Stimulated activated memory B cell treated with anti-CD40 and anti-IgM and Interleukin-4, amounts not matched to agents 10 μg/mL and 1 μg/mL and 100 μg/mL, for 72 hours (primary cell): ENCODE measurements around the gene PLEKHM1.

Experiments
- ATAC-seq: fragments of 150-1000 bp; cut with Tn5 transposase; 2 replicates; pipeline ENCODE4 v1.10.0; 2021
- H3K27ac Mint-ChIP-seq: one replicate; pipeline ENCODE4 v1.8.0; 2022; ENCODE audit warnings: mild to moderate bottlenecking, mixed read lengths
- H3K27me3 Mint-ChIP-seq: one replicate; pipeline ENCODE4 v1.8.0; 2022; ENCODE audit warnings: mixed read lengths
- H3K36me3 Mint-ChIP-seq: one replicate; pipeline ENCODE4 v1.8.0; 2022; ENCODE audit warnings: mixed read lengths
- H3K4me1 Mint-ChIP-seq: one replicate; pipeline ENCODE4 v1.8.0; 2022; ENCODE audit warnings: mixed read lengths
- H3K4me3 Mint-ChIP-seq: one replicate; pipeline ENCODE4 v1.8.0; 2022; ENCODE audit warnings: mild to moderate bottlenecking, moderate library complexity, mixed read lengths
- H3K9me3 Mint-ChIP-seq: one replicate; pipeline ENCODE4 v1.8.0; 2022; ENCODE audit warnings: mixed read lengths

Gene PLEKHM1

DNA sequence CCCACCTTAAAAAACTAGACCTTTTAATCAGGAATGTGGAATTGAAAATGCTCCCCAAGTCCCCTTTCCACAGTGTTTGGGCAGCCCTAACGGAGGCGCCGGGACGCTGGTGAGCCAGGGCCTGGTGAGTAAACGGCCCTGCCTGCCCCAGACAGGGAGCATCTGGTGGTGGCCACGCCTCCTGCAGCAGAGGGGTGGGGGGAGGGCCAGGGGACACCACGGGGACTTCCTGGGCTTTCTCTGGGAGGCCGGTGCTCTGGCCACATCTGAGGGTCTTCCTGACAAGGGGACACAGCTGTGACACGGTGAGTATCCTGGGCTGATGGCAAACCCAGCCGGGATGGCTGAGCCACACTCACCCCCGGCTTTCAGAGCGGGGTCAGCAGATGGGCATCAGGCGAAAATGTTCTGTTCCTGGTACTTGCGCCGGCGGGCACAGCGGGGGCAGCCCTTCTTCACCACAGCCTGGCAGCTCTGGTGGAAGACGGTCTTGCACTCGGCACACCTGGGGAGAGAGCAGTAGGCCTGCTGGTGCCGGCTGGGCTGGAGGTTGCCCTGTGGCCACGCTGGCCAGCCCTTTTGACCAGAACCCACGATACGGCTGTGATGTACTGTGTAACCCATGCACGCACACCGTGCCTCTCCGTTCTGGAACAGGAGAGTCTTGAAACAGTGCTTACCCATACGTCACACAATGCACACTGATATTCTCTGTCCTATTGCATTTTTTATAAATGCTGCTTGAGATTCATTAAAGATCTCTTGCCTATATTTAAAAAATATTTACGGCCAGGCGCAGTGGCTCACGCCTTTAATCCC is 52.8 kb downstream of the PLEKHM1 start:
- no peak for ATAC-seq
- Mint-ChIP-seq H3K4me3 (no peak overlapping the region), H3K27ac (no peak overlapping the region), H3K4me1 (peaks cover 33% of the 10 kb centered on the region), H3K36me3 (peaks cover 14% of the 10 kb centered on the region), H3K9me3 (no peaks in the 10 kb centered on the region), H3K27me3 (no peaks in the 10 kb centered on the region)

DNA sequence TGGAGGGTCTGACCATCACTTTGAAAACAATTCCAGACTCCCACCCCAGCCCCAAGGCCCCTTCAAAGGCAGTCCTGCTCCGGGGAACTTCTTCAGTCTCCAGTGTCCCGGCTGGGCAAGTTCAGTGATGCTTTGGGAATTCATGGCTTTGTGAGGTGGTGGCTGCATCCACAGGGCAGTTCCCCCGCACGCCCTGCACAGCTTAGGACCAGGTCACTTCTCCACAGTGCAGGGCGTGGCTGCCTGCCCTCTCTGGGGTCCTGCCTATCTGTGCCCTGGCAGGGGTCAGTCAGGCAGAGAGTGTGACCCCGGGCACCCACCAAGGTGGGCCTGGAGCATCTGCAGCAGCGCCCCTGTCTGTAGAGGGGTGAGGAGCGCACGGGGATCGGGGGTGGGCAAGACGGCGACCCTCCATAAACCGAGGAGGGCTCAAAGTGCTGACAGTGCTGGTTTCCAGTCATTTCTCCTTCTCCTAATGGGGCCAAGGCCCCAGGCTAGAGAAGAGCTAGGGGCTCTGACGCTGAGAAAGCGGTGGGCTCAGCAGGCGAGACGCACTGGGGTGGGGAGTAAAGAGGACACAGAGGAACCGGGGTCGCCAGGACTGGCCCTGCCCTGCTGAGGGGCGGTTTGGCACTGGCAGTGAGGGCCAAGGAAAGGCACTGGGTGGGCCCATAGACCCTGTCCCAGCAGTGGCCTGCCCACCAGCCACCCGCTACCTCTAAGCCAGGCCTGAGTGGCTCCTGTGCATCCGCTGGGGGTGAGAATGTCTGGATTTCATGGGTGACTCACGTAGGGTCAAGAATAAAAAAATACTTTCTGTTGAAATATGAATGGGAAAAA is 53.7 kb downstream of the PLEKHM1 start:
- peaks cover 32% of the 10 kb centered on the region for H3K4me1 Mint-ChIP-seq
- peaks cover 14% of the 10 kb centered on the region for H3K36me3 Mint-ChIP-seq
- H3K27me3 Mint-ChIP-seq: no peaks in the 10 kb centered on the region
- H3K9me3 Mint-ChIP-seq: no peaks in the 10 kb centered on the region
- H3K27ac Mint-ChIP-seq: no peak overlapping the region
- no peak overlapping the region for H3K4me3 Mint-ChIP-seq
- ATAC-seq: no peak

DNA sequence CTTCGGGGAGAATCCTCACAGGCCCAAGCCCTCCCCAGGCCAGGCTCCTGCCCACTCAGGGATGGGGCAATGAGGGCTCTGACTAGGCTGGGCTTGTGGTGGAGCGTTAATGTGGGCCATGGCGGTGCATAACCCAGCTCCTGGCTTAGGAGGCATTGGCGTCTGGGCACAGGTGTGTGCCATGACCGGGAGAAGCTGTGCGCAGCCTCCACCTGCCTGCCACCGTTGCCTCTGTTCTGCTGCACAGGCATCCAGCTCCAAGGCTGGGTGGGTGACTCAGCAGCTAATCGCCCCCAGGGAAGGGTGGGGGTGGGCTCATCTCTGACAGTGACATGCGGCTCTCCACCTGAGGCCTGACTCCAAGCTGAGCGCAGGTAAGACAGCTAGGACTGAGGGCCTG is 54.4 kb downstream of the PLEKHM1 start:
- peaks cover 14% of the 10 kb centered on the region for H3K36me3 Mint-ChIP-seq
- H3K27me3 Mint-ChIP-seq: no peaks in the 10 kb centered on the region
- peaks cover 30% of the 10 kb centered on the region for H3K4me1 Mint-ChIP-seq
- no peak overlapping the region for H3K4me3 Mint-ChIP-seq
- ATAC-seq: no peak
- no peaks in the 10 kb centered on the region for H3K9me3 Mint-ChIP-seq
- H3K27ac Mint-ChIP-seq: no peak overlapping the region

DNA sequence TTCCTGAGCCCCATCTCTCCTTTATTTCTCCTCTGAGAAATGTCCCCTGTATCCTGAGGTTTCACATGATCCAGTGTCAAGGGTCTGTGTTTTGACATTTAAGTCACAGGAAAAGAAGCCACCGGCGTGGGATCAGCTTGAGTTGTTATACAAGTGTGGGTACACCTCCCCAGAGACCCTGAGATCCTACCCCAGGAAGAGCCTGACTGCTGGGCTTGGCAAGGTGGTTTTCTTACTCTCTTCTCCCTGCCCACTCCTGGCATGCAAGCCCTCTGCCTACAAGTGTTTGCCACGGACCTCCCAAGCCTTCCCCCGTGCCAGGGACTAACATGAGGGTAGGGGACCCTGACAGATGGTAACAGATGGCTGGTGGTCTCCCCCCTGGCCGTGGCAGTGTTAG is 55.0 kb downstream of the PLEKHM1 start:
- ATAC-seq: no peak
- H3K9me3 Mint-ChIP-seq: no peaks in the 10 kb centered on the region
- H3K4me1 Mint-ChIP-seq: peaks cover 30% of the 10 kb centered on the region
- H3K4me3 Mint-ChIP-seq: no peak overlapping the region
- H3K27me3 Mint-ChIP-seq: no peaks in the 10 kb centered on the region
- peaks cover 14% of the 10 kb centered on the region for H3K36me3 Mint-ChIP-seq
- peak overlapping the region; percentile 37 for H3K27ac Mint-ChIP-seq

DNA sequence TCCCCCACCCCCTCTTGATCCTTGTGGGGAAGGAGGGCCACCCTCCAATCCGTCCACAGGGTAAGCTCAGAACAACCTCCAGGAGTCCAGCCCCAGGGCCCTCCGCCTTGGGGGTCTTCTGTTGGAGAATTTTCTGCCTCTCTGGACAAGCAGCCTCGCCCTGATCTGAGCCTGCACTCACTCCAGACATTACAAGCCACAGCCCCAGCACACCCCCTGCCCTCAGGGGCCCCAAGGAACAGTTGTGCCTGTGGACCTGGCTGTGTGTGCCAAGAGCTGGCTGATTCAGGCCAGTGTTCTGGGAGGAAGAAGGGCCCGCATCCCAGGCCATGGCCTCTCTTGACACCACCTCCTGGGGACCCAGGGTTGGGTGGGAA is 57.4 kb downstream of the PLEKHM1 start:
- Mint-ChIP-seq H3K4me1 (peaks cover 36% of the 10 kb centered on the region), H3K27ac (no peak overlapping the region), H3K9me3 (no peaks in the 10 kb centered on the region), H3K36me3 (peaks cover 14% of the 10 kb centered on the region), H3K27me3 (no peaks in the 10 kb centered on the region), H3K4me3 (peak overlapping the region; percentile 61)
- ATAC-seq: no peak

DNA sequence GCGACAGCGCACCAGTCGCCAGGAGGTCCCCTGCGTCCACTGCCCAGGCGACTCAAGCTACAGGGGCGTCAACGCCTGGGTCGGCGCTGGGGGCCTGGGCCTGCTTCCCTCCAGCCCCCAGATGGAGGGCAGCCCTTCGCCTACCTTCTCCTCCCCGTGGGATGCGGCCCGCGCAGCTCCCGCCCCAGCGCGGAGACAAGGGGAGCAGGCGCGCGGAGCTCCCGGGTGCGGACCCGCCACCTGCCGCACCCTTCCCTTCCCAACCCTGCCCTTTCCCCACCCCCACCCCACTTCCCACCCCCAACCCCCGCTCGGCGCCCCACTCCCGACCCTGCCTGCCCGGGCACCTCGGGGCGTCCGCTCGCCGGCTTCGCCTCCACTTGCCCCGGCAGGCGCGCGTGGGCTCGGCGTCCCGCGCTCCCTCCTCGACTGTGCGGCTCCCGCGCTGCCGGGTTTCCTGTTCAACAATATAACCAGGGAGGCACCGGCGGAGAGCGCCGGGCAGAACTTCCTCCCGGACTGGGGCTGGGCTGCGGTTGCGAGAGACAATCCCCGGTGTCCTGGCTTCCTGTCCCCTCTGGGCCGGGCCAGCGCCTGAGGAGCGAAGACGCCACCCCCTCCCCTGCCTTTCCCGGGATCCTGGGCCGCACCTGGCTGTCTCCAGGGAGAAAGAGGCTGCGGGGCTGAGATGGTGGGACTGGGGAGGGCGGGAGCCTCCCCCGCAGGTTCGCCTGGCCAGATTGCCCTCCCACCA is 57.9 kb downstream of the PLEKHM1 start, which contains the start of gene ARHGAP27:
Gene ARHGAP27 (minus strand): TSS at position 466 of the 754 bp plus-strand sequence. CDS start 2,591 bp downstream, outside the sequence.
- Mint-ChIP-seq H3K36me3 (peaks cover 9% of the 10 kb centered on the region), H3K4me1 (peaks cover 41% of the 10 kb centered on the region), H3K27me3 (no peaks in the 10 kb centered on the region), H3K27ac (peak within 1 kb of the TSS; percentile 76), H3K9me3 (no peaks in the 10 kb centered on the region), H3K4me3 (peak within 1 kb of the TSS; percentile 84)
- no peak for ATAC-seq

DNA sequence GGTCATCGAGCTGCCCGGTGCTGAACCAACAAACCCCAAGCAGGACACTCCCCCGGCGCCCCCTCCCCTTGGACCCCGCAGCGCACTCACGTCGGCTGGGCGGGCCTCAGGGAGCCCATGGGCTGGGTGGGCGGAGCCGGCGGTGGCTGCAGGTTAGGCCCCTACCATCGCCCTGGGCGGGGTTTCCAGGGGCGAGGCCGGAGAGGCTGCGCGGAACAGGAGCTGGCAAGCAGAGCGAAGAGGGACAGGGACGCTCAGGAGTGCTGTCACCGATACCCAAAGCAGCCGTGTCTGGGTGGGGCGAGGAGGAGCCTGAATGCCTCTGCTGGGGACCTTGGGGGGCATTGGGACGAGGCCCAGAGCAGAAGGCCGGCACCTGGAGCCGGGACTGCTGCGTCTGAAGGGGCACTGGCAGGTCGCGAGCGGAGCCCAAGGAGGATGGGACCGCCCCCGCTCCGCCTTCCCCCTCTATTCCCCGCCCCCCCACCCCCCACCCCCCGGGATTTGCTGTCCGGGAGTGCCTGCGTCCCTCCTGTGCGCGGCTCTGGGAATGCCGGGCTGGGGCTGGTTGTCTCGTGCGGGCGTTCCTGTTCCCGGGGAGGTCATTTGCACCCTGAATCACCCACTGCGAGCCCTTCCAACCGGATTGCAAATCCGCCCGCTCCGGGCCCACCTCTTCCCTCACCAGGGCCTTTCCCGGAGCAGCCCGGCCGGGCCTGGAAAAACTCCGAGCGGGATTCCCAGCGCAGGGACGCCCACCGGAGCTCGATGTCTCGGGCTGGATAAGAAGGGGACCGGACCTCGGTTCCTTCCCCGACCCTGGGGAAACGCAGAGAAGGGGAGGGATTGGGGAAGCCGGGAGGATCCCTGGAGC is 58.8 kb downstream of the PLEKHM1 start:
- H3K27me3 Mint-ChIP-seq: no peaks in the 10 kb centered on the region
- peak; percentile 64 for ATAC-seq
- peak overlapping the region; percentile 84 for H3K4me3 Mint-ChIP-seq
- peaks cover 47% of the 10 kb centered on the region for H3K4me1 Mint-ChIP-seq
- peak overlapping the region; percentile 76 for H3K27ac Mint-ChIP-seq
- no peaks in the 10 kb centered on the region for H3K9me3 Mint-ChIP-seq
- peaks cover 3% of the 10 kb centered on the region for H3K36me3 Mint-ChIP-seq

DNA sequence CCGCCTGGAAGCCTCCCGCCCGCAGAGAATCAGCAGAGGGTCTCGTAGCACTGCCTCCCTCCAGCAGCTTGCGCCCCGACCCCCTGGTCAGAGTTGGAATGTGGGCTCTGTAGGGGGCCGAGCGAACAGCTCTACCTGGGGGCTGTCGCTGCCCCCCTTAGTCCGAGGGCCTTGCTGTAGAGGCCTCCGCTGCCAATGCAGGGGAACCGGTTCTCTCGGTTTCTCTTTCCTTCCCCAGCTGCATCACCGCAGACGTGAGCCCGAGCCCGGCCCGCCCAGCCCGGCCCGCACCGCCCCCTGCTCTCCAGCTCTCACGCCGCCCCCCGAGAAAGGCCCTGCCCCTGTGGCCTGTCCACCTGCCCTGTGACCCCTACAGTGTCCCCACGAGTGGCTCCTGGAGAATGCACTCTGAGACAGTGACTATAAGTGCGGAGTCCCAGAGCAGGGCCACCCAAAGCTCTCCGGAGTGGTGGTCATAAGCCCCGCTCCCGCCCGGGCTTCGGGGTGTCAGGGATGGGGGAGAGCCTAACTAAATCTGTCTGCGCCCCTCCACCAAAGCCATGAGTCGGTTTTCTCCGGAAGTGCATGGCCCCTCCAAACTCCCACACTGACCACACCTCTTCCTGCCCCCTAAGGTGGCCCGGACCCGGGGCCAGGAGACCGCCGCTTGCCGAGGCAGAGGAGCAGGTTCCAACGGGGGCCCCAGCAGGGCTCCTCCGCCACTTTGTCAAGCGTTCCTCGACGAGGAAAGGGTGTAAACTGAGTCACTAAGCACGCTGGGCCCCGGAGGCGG is 59.6 kb downstream of the PLEKHM1 start:
- Mint-ChIP-seq H3K36me3 (no peaks in the 10 kb centered on the region), H3K4me1 (peaks cover 52% of the 10 kb centered on the region), H3K27ac (peak overlapping the region; percentile 76), H3K9me3 (no peaks in the 10 kb centered on the region), H3K4me3 (peak overlapping the region; percentile 84), H3K27me3 (no peaks in the 10 kb centered on the region)
- ATAC-seq: peak; percentile 55

DNA sequence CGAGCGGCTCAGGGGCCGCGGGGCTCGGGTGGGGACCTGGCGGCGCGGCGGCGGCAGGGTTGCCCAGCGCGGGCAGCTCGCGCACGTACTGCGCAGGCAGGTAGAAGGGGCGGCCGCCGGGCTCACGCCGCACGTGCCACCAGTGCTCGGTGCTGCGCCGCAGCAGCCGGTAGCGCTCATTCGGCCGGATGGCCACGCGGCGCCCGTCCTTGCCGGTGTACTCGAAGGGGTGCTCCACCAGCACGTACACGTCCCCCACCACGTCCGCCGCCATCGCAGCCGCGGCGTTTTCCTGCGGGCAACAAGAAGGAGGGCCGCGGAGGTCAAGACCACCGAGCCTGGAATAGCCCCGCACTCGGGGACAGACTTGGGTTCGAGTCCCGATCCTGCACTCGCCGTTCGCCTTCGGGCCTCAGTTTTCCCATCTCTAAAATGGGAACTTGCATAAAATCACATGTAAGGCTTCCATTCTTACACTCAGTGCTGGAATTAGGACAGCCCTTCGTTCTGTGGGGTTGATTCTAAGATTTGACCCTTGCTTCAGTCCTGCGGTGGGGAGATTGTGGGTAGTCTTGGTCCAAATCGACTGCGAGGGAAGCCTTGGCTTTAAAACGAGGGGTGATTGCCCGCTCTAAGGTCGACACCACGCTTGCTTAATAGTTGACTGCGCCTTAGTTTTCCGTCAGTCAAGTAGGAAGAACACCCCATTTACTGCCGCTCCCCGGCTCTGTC is 60.3 kb downstream of the PLEKHM1 start:
- H3K9me3 Mint-ChIP-seq: no peaks in the 10 kb centered on the region
- H3K27ac Mint-ChIP-seq: no peak overlapping the region
- no peak for ATAC-seq
- H3K36me3 Mint-ChIP-seq: no peaks in the 10 kb centered on the region
- peaks cover 46% of the 10 kb centered on the region for H3K4me1 Mint-ChIP-seq
- no peaks in the 10 kb centered on the region for H3K27me3 Mint-ChIP-seq
- peak overlapping the region; percentile 84 for H3K4me3 Mint-ChIP-seq

DNA sequence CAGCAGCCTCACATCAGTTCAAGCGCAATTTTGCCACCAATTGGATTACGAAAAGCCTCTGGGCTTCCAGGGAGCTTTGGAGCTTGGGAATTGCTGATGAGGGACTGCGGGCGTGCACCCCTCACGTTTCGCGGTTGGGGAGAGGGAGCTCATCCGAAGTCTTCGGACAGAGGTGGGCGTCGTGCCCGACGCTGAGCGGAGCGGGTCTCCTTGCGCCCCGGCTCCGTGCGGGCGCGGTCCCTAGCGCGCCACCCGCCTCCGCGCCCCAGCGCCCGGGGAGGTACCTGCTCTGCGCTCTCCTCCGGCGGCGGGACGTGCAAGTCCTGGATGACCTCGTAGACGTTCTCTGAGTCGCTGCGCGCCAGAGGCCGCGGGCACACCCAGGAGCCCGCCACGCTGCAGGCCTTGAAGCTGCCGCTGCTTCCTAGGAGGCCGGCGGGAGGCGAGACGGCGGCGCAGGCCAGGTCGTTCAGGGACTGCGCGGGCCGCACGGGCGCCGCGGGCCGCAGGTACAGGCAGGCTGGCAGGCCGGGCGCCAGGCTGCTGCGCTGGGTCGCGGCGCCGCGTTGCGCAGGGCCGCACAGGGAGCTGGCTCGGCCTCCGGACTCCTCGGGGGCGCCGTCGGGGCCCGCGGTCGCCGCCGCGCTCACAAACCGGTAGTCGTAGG is 61.0 kb downstream of the PLEKHM1 start:
- Mint-ChIP-seq H3K27me3 (no peaks in the 10 kb centered on the region), H3K9me3 (no peaks in the 10 kb centered on the region), H3K27ac (peak overlapping the region; percentile 84), H3K36me3 (no peaks in the 10 kb centered on the region), H3K4me1 (peaks cover 45% of the 10 kb centered on the region), H3K4me3 (peak overlapping the region; percentile 77)
- no peak for ATAC-seq

DNA sequence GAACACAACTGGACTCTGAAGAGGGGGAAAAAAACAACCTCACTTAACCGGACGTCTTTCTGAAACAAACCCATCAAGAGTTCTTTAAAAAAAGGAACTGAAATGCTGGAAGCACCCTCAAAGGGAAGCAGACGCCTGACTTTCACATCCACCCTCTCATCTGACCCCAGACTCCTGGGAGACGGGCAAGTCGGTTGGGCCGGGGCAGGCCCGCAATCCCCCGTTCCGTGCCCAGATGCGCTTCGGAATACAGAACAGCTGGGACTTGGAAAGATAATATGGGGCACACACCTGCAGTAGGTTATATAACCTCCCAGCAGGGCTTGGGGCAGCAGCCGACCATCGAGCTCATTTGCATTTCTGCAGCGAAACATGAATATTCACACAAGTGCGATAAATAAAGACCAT is 61.6 kb downstream of the PLEKHM1 start:
- ATAC-seq: peak; percentile 17
- Mint-ChIP-seq H3K27ac (peak overlapping the region; percentile 84), H3K4me1 (peaks cover 45% of the 10 kb centered on the region), H3K27me3 (no peaks in the 10 kb centered on the region), H3K36me3 (no peaks in the 10 kb centered on the region), H3K9me3 (no peaks in the 10 kb centered on the region), H3K4me3 (peak overlapping the region; percentile 77)

DNA sequence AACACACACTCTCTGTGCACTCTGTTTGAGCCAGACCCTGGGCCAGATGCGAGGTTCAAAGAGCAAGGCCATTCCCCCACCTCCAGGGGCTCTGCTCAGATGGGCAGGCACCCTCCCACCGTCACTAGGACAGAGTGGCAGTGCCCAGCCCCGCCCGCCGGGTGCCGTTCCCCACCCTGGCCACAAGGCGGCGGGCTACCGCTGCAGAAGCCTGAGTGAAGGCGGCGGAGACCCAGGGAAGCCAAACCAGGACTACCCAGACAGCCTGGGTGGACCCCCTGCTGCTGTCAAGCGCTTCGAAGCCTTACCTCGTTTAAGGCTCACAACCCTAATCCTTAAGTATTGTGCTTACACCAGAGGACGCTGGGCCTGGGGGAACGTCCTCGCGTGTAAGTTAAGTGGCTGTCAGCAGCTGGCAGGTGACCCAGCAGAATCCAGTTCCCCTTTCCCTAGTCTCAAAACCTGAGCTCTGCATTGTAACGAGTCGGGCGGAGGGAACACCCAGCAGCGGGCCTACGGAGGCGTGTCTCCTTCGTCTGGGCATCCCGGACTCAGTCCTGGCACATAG is 62.4 kb downstream of the PLEKHM1 start:
- Mint-ChIP-seq H3K27ac (peak overlapping the region; percentile 84), H3K36me3 (no peaks in the 10 kb centered on the region), H3K9me3 (no peaks in the 10 kb centered on the region), H3K27me3 (no peaks in the 10 kb centered on the region), H3K4me3 (peak overlapping the region; percentile 77), H3K4me1 (peaks cover 45% of the 10 kb centered on the region)
- ATAC-seq: peak; percentile 86
